HepG2 (cell line): ENCODE measurements around the gene WDR31. TPM values are rescaled to one million over a fixed set of nuclear protein-coding genes. Genes with fewer than 3 reads are reported as not detected.
A peak's percentile ranks its signal among the peaks of the same experiment; 100 is the strongest.
"Not testable (repeated sequence)": the region's sequence is repeated elsewhere in the genome, so short reads cannot be mapped to it uniquely, and the experiment has no call there.

Experiments
- ARID4A ChIP-seq: sonication (generic); formaldehyde crosslinking; IDR thresholded peaks from 2 replicates; pipeline ENCODE4 v1.5.0; 2020; ENCODE audit warnings: mild to moderate bottlenecking, missing genetic modification reagents, borderline replicate concordance
- ARNT2 ChIP-seq: sonication (generic); formaldehyde crosslinking; IDR thresholded peaks from 2 replicates; pipeline ENCODE4 v1.8.0; 2022; ENCODE audit warnings: mild to moderate bottlenecking, low read depth, missing genetic modification reagents, moderate library complexity
- FOXA3 ChIP-seq: IDR thresholded peaks from 2 replicates; pipeline ENCODE4 v1.6.1; 2016; ENCODE audit warnings: missing genetic modification reagents, missing compliant biosample characterization
- HNF4A ChIP-seq: sonication (generic); formaldehyde crosslinking; IDR thresholded peaks from 2 replicates; pipeline ENCODE4 v1.4.0; 2020; ENCODE audit warnings: missing genetic modification reagents
- MIXL1 ChIP-seq: IDR thresholded peaks from 2 replicates; pipeline ENCODE4 v1.6.1; 2016
- MYC ChIP-seq: sonication (generic); formaldehyde crosslinking; IDR thresholded peaks from 2 replicates; pipeline ENCODE4 v1.9.0; 2021; ENCODE audit warnings: missing genetic modification reagents, borderline replicate concordance
- PPARG ChIP-seq: conservative IDR thresholded peaks from 2 replicates; pipeline ENCODE4 v1.6.1; 2016; ENCODE audit warnings: missing biosample characterization, missing genetic modification reagents
- SAP130 ChIP-seq: IDR thresholded peaks from 2 replicates; pipeline ENCODE4 v1.6.1; 2016; ENCODE audit warnings: low read depth
- SOX5 ChIP-seq: IDR thresholded peaks from 2 replicates; pipeline ENCODE4 v1.6.1; 2016; ENCODE audit warnings: borderline replicate concordance
- SRY ChIP-seq: sonication (generic); formaldehyde crosslinking; IDR thresholded peaks from 2 replicates; pipeline ENCODE4 v1.8.0; 2022; ENCODE audit warnings: mild to moderate bottlenecking, missing genetic modification reagents
- TCF12 ChIP-seq, 2 experiments: fragments of 450-650 bp in 1 of 2; sonication (generic) in 1 of 2; formaldehyde crosslinking in 1 of 2; IDR thresholded peaks; 2 replicates each; pipeline versions ENCODE4 v1.6.1 to v1.8.0; 2017 to 2022; ENCODE audit warnings: antibody characterized with exemption in 1 of 2, mild to moderate bottlenecking in 1 of 2, missing genetic modification reagents in 1 of 2, moderate library complexity in 1 of 2
- YEATS4 ChIP-seq: sonication (generic); formaldehyde crosslinking; IDR thresholded peaks from 2 replicates; pipeline ENCODE4 v1.4.0; 2020; ENCODE audit warnings: missing genetic modification reagents, borderline replicate concordance
- ZFY ChIP-seq: sonication (generic); formaldehyde crosslinking; IDR thresholded peaks from 2 replicates; pipeline ENCODE4 v1.4.0; 2020; ENCODE audit warnings: missing genetic modification reagents
- ZNF580 ChIP-seq: IDR thresholded peaks from 2 replicates; pipeline ENCODE4 v1.6.1; 2016; ENCODE audit warnings: low read depth, borderline replicate concordance
- ZNF746 ChIP-seq: sonication (generic); formaldehyde crosslinking; IDR thresholded peaks from 2 replicates; pipeline ENCODE4 v1.8.0; 2022; ENCODE audit warnings: mild to moderate bottlenecking, missing genetic modification reagents
- polyA plus RNA-seq, 8 experiments: library from polyadenylated mRNA; depleted of rRNA in 3 of 8; stranded (reverse) in 7 of 8; unstranded in 1 of 8; fragments of >200 nt; fragmentation: Illumina TruSeq in 4 of 8; extraction: Trizol in 4 of 8; gene quantifications; 2 replicates each; pipeline versions ENCODE4 v1.2.1 to v1.2.3, GENCODE V29; 2011 to 2016; ENCODE audit warnings: low read depth in 4 of 8, missing spikeins in 1 of 8, mixed read lengths in 1 of 8; ENCODE audit not compliant: insufficient read depth in 1 of 8
- total RNA-seq, 5 experiments: library from RNA; depleted of rRNA; stranded (reverse); fragments of >200 nt; fragmentation: Illumina TruSeq; extraction: Trizol; gene quantifications; 2 replicates each; pipeline ENCODE4 v1.2.3, GENCODE V29; 2016; ENCODE audit warnings: low read depth in 1 of 5
- TF ChIP-seq, protein P1 (sequence below): sonication (generic); formaldehyde crosslinking; IDR thresholded peaks from 2 replicates; pipeline ENCODE4 v1.5.1; 2020; ENCODE audit warnings: mild to moderate bottlenecking, moderate library complexity, missing genetic modification reagents
- TF ChIP-seq, protein P2 (sequence below): sonication (generic); formaldehyde crosslinking; IDR thresholded peaks from 2 replicates; pipeline ENCODE4 v1.4.0; 2020; ENCODE audit warnings: mild to moderate bottlenecking, missing genetic modification reagents, borderline replicate concordance

WDR31 gene
- total and polyA plus RNA-seq, 2 of the 13 experiments (the other 11 are each of a cell fraction or from before 2014, with no cell fraction given) = 0.33 to 1.7 TPM

DNA sequence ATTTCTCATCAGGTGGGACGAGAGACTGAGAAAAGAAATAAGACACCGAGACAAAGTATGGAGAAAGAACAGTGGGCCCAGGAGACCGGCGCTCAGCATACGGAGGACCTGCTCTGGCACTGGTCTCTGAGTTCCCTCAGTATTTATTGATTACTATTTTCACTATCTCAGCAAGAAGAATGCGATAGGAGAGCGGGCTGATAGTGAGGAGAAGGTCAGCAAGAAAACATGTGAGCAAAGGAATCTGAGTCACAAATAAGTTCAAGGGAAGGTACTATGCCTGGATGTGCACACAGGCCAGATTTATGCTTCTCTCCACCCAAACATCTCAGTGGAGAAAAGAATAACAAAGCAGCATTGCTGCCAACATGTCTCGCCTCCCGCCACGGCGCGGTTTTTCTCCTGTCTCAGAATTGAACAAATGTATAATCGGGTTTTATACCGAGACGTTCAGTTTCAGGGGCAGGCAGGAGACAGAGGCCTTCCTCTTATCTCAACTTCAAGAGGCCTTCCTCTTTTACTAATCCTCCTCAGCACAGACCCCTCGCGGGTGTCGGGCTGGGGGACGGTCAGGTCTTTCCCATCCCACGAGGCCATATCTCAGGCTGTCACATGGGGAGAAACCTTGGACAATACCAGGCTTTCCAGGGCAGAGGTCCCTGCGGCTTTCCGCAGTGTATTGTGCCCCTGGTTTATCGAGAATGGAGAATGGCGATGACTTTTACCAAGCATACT is 39.2 kb upstream of the WDR31 start (continued):
- 0 out of 2 replicates have a peak, but pooled peaks have one; percentile 16 for TF ChIP-seq ZNF580
- TF ChIP-seq MYC = 0 out of 2 replicates have a peak, but pooled peaks have one; percentile 43
- TF ChIP-seq ARNT2 (CRISPR knock-in tag) = 0 out of 2 replicates have a peak, but pooled peaks have one; percentile 1
- TF ChIP-seq, protein P1, sequence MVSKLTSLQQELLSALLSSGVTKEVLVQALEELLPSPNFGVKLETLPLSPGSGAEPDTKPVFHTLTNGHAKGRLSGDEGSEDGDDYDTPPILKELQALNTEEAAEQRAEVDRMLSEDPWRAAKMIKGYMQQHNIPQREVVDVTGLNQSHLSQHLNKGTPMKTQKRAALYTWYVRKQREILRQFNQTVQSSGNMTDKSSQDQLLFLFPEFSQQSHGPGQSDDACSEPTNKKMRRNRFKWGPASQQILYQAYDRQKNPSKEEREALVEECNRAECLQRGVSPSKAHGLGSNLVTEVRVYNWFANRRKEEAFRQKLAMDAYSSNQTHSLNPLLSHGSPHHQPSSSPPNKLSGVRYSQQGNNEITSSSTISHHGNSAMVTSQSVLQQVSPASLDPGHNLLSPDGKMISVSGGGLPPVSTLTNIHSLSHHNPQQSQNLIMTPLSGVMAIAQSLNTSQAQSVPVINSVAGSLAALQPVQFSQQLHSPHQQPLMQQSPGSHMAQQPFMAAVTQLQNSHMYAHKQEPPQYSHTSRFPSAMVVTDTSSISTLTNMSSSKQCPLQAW (CRISPR knock-in tag) = peak; percentile 69; the same call in 1 of the 2 replicates
- peak; percentile 27; the same call in 1 of the 2 replicates for TF ChIP-seq ZNF746 (CRISPR knock-in tag)
- peak; percentile 47 for TF ChIP-seq ZFY (CRISPR knock-in tag)
- TF ChIP-seq ARID4A (CRISPR knock-in tag) = peak; percentile 17; the same call in 1 of the 2 replicates
- TF ChIP-seq TCF12 (IDR thresholded peaks at IDR 0.05) = not testable (repeated sequence)
- TF ChIP-seq TCF12 (CRISPR knock-in tag; IDR thresholded peaks at IDR 0.05) = 0 out of 2 replicates have a peak, but pooled peaks have one; percentile 24
- TF ChIP-seq MIXL1 (CRISPR knock-in tag) = 0 out of 2 replicates have a peak, but pooled peaks have one; percentile 13
- TF ChIP-seq SRY (CRISPR knock-in tag) = 0 out of 2 replicates have a peak, but pooled peaks have one; percentile 7
- TF ChIP-seq PPARG = peak; percentile 74; the same call in 1 of the 2 replicates
- TF ChIP-seq, protein P2, sequence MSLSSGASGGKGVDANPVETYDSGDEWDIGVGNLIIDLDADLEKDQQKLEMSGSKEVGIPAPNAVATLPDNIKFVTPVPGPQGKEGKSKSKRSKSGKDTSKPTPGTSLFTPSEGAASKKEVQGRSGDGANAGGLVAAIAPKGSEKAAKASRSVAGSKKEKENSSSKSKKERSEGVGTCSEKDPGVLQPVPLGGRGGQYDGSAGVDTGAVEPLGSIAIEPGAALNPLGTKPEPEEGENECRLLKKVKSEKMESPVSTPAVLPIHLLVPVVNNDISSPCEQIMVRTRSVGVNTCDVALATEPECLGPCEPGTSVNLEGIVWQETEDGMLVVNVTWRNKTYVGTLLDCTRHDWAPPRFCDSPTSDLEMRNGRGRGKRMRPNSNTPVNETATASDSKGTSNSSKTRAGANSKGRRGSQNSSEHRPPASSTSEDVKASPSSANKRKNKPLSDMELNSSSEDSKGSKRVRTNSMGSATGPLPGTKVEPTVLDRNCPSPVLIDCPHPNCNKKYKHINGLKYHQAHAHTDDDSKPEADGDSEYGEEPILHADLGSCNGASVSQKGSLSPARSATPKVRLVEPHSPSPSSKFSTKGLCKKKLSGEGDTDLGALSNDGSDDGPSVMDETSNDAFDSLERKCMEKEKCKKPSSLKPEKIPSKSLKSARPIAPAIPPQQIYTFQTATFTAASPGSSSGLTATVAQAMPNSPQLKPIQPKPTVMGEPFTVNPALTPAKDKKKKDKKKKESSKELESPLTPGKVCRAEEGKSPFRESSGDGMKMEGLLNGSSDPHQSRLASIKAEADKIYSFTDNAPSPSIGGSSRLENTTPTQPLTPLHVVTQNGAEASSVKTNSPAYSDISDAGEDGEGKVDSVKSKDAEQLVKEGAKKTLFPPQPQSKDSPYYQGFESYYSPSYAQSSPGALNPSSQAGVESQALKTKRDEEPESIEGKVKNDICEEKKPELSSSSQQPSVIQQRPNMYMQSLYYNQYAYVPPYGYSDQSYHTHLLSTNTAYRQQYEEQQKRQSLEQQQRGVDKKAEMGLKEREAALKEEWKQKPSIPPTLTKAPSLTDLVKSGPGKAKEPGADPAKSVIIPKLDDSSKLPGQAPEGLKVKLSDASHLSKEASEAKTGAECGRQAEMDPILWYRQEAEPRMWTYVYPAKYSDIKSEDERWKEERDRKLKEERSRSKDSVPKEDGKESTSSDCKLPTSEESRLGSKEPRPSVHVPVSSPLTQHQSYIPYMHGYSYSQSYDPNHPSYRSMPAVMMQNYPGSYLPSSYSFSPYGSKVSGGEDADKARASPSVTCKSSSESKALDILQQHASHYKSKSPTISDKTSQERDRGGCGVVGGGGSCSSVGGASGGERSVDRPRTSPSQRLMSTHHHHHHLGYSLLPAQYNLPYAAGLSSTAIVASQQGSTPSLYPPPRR (CRISPR knock-in tag) = peak; percentile 41; the same call in 1 of the 2 replicates
- TF ChIP-seq SOX5 (CRISPR knock-in tag) = 0 out of 2 replicates have a peak, but pooled peaks have one; percentile 47
- TF ChIP-seq FOXA3 (CRISPR knock-in tag) = peak; percentile 7; the same call in 1 of the 2 replicates
- TF ChIP-seq YEATS4 (CRISPR knock-in tag) = peak; percentile 52; the same call in 1 of the 2 replicates
- TF ChIP-seq SAP130 = peak; percentile 34; the same call in 1 of the 2 replicates
- peak; percentile 6; the same call in 1 of the 2 replicates for TF ChIP-seq HNF4A (CRISPR knock-in tag)
